OCI-LY7 (cell line): ENCODE measurements around the gene TRIAP1. TPM values are rescaled to one million over a fixed set of nuclear protein-coding genes. Genes with fewer than 3 reads are reported as not detected.

ENCODE experiments used
- BruUV-seq: library from RNA; stranded (reverse); fragments of 400-500 nt; replicated peaks from 2 replicates; lab custom pipeline; 2021; lab: Mats Ljungman, UMichigan
- CTCF ChIA-PET: fragments of 300-600 bp; sonication (Branson Sonifier 250); formaldehyde crosslinking; loops from one replicate; lab custom pipeline; 2022; ENCODE audit warnings: antibody characterized with exemption; ENCODE audit not compliant: unreplicated experiment; lab: Charles Lee
- POLR2A ChIA-PET: fragments of 300-600 bp; sonication (Branson Sonifier 250); formaldehyde crosslinking; loops from one replicate; lab custom pipeline; 2022; ENCODE audit warnings: antibody characterized with exemption; lab: Charles Lee
- DNase-seq: peaks from one replicate; pipeline ENCODE4 v3.0.0-alpha.2; 2015; ENCODE audit warnings: low spot score
- H2AFZ ChIP-seq: fragments of 200-600 bp; sonication (generic), shearing (Covaris generic); 2 replicates; pipeline ENCODE4 v1.6.1; 2014; ENCODE audit warnings: mild to moderate bottlenecking, antibody characterized with exemption, low read length, moderate library complexity
- H3K27ac ChIP-seq: fragments of 200-600 bp; sonication (generic); 2 replicates; pipeline ENCODE4 v1.5.1; 2014; ENCODE audit warnings: mixed run types, low read depth, mild to moderate bottlenecking, moderate library complexity, low read length, inconsistent platforms; ENCODE audit not compliant: poor library complexity, severe bottlenecking
- H3K36me3 ChIP-seq: fragments of 200-600 bp; sonication (generic); 2 replicates; pipeline ENCODE4 v1.6.1; 2014; ENCODE audit warnings: mild to moderate bottlenecking, antibody characterized with exemption, low read length, moderate library complexity, mixed read lengths; ENCODE audit not compliant: insufficient read depth
- H3K4me1 ChIP-seq: fragments of 200-600 bp; sonication (generic); 2 replicates; pipeline ENCODE4 v1.5.1; 2014; ENCODE audit warnings: mild to moderate bottlenecking, low read length; ENCODE audit not compliant: insufficient read depth, poor library complexity, severe bottlenecking
- H3K4me2 ChIP-seq: fragments of 200-600 bp; sonication (generic); 2 replicates; pipeline ENCODE4 v1.6.1; 2014; ENCODE audit warnings: mild to moderate bottlenecking, low read length
- H3K4me3 ChIP-seq: fragments of 200-600 bp; sonication (generic); 2 replicates; pipeline ENCODE4 v1.5.1; 2014; ENCODE audit warnings: mild to moderate bottlenecking, low read depth, low read length; ENCODE audit not compliant: poor library complexity, severe bottlenecking
- H3K79me2 ChIP-seq: fragments of 200-600 bp; sonication (generic); 2 replicates; pipeline ENCODE4 v1.6.1; 2016; ENCODE audit warnings: low read depth, mild to moderate bottlenecking, low read length, moderate library complexity, mixed read lengths; ENCODE audit not compliant: insufficient read depth
- H3K9me2 ChIP-seq: fragments of 200-600 bp; sonication (generic); 2 replicates; pipeline ENCODE4 v1.6.1; 2016; ENCODE audit warnings: mild to moderate bottlenecking, low read length, mixed read lengths; ENCODE audit not compliant: insufficient read depth
- H3K9me3 ChIP-seq: fragments of 200-600 bp; sonication (generic); 2 replicates; pipeline ENCODE4 v1.6.1; 2014; ENCODE audit warnings: mild to moderate bottlenecking, mixed run types, low read length, mixed read lengths
- H4K20me1 ChIP-seq: fragments of 200-600 bp; sonication (generic); 2 replicates; pipeline ENCODE4 v1.6.1; 2014; ENCODE audit warnings: mild to moderate bottlenecking, antibody characterized with exemption, low read length, moderate library complexity, mixed read lengths; ENCODE audit not compliant: insufficient read depth
- CTCF ChIP-seq: fragments of 200-600 bp; sonication (generic); conservative IDR thresholded peaks from 2 replicates; pipeline ENCODE4 v1.5.1; 2014; ENCODE audit warnings: mild to moderate bottlenecking, antibody characterized with exemption, low read length, moderate library complexity, mixed read lengths
- EZH2phosphoT487 ChIP-seq: fragments of 200-600 bp; sonication (generic); IDR thresholded peaks from 2 replicates; pipeline ENCODE4 v1.6.1; 2018; ENCODE audit warnings: low read depth, borderline replicate concordance, mild to moderate bottlenecking, mixed run types, antibody characterized with exemption, low read length, moderate library complexity, mixed read lengths
- intact Hi-C: fragments of 100-400 bp; cut with micrococcal nuclease; formaldehyde crosslinking; loops from one replicate; pipeline ENCODE4 v1.10.0; 2022; ENCODE audit not compliant: unreplicated experiment
- total RNA-seq, 2 experiments: library from RNA; depleted of rRNA in 1 of 2; stranded (reverse); fragments of >200 nt in 1 of 2; shearing (Covaris generic) in 1 of 2; gene quantifications; 2 replicates each; pipeline ENCODE4 v1.2.3, GENCODE V29; 2014 to 2022

The TRIAP1 gene
- total RNA-seq, 2 experiments from 2014 or later, result 23.9 to 25.9 TPM

DNA sequence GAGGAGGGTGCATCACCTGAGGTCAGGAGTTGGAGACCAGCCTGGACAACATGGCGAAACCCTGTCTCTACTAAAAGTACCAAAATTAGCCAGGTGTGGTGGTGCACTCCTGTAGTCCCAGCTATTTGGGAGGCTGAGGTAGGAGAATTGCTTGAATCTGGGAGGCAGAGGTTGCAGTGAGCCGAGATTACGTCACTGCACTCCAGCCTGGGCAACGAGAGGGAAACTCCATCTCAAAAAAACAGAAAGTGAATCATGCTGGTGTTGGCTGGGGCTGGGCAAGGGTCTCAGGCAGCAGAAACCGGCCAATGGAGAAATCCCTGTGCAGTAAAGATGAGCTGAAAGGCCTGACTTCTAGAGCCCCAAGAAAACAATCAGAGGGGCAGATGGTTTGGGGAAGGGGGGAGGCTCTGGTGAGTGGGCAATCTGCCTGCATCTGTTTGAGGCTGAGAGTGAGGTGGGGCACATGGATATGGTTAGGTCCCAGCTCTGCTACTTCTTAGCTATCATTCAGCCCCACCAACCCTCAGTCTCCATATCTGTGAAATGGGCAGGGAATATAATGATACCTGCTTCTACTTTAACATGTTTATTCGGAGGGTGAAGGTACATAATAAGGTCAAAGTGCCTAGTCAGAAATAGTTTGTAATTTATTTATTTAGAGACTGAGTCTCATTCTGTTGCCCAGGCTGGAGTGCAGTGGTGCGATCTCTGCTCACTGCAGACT is 29.5 kb downstream of the TRIAP1 start:
- Histone ChIP-seq H3K79me2 (no peaks in the 10 kb centered on the region), H4K20me1 (no peaks in the 10 kb centered on the region), H3K9me3 (no peaks in the 10 kb centered on the region), H3K36me3 (no peaks in the 10 kb centered on the region), H2AFZ (no peak overlapping the region), H3K4me2 (no peak overlapping the region), H3K4me1 (no peaks in the 10 kb centered on the region), H3K9me2 (no peaks in the 10 kb centered on the region), H3K4me3 (no peak overlapping the region), H3K27ac (no peak overlapping the region)
- BruUV-seq, result no TSS peak
- POLR2A ChIA-PET, result no interaction called here
- CTCF ChIA-PET, result interaction anchor here (1.0 kb wide), 1 partner anchor 41 kb away, joined by 3 read pairs; no protein-coding TSS in a partner anchor
- DNase-seq, result no peak
- intact Hi-C loops, result no loop called here
- TF ChIP-seq EZH2phosphoT487, result no peak
- TF ChIP-seq CTCF, result no peak

- no peak for DNase-seq
- H3K36me3 ChIP-seq, result no peaks in the 10 kb centered on the region
- no peaks in the 10 kb centered on the region for H3K79me2 ChIP-seq
- no peak overlapping the region for H3K4me2 ChIP-seq
- intact Hi-C loops, result no loop called here
- no peaks in the 10 kb centered on the region for H3K9me2 ChIP-seq
- CTCF ChIA-PET, result no interaction called here
- no peaks in the 10 kb centered on the region for H4K20me1 ChIP-seq
- no TSS peak for BruUV-seq
- no peak overlapping the region for H3K4me3 ChIP-seq
- H2AFZ ChIP-seq, result no peak overlapping the region
- POLR2A ChIA-PET, result no interaction called here
- no peaks in the 10 kb centered on the region for H3K4me1 ChIP-seq
- no peak overlapping the region for H3K27ac ChIP-seq
- no peak for TF ChIP-seq EZH2phosphoT487
- TF ChIP-seq CTCF, result no peak
- no peaks in the 10 kb centered on the region for H3K9me3 ChIP-seq
Measured at GRCh38 chr12:120413901-120414695, 32.1 kb downstream of the TRIAP1 start.

DNA sequence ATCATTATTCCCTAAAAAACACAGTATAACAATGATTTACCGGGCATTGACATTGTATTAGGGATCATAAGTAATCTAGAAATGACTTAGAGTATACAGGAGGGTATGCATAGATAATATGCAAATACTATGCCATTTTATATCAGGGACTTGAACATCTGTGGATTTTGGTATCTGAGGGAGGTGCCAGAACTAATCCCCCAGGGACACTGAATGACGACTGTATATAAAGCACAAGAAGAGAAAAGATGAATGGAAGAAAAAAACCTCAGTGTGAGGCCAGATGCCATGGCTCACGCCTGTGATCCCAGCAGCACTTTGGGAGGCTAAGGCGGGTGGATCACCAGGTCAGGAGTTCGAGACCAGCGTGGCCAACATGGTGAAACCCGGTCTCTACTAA is 33.8 kb downstream of the TRIAP1 start:
- no TSS peak for BruUV-seq
- CTCF ChIA-PET, result no interaction called here
- Histone ChIP-seq H3K79me2 (no peaks in the 10 kb centered on the region), H3K27ac (no peak overlapping the region), H3K4me2 (no peak overlapping the region), H3K4me3 (no peak overlapping the region), H2AFZ (no peak overlapping the region), H3K9me3 (no peaks in the 10 kb centered on the region), H3K4me1 (no peaks in the 10 kb centered on the region), H3K36me3 (no peaks in the 10 kb centered on the region), H4K20me1 (no peaks in the 10 kb centered on the region), H3K9me2 (no peaks in the 10 kb centered on the region)
- intact Hi-C loops, result no loop called here
- POLR2A ChIA-PET, result no interaction called here
- DNase-seq, result no peak
- no peak for TF ChIP-seq EZH2phosphoT487
- no peak for TF ChIP-seq CTCF
